SK-N-SH treated with all-trans-retinoic acid at 6 μM for 48 hours (cell line): ENCODE data around the gene FGGY.
A peak's percentile ranks its signal among the peaks of the same experiment; 100 is the strongest.

Experiments
- ARNTL ChIP-seq: fragments of 450-650 bp; formaldehyde crosslinking; IDR thresholded peaks from 2 replicates; pipeline ENCODE4 v1.5.0; 2020; ENCODE audit warnings: low read depth, mild to moderate bottlenecking, moderate library complexity, borderline replicate concordance
- BACH2 ChIP-seq: fragments of 250-450 bp; sonication (Bioruptor Pico); IDR thresholded peaks from 2 replicates; pipeline ENCODE4 v1.9.0; 2021; ENCODE audit warnings: mild to moderate bottlenecking, borderline replicate concordance
- CREB5 ChIP-seq: fragments of 250-450 bp; sonication (Bioruptor Pico); IDR thresholded peaks from 2 replicates; pipeline ENCODE4 v1.5.1; 2020; ENCODE audit warnings: low read depth, mild to moderate bottlenecking, moderate library complexity
- CSRNP3 ChIP-seq: fragments of 250-450 bp; sonication (Bioruptor Pico); IDR thresholded peaks from 2 replicates; pipeline ENCODE4 v1.5.1; 2021; ENCODE audit warnings: mild to moderate bottlenecking, moderate library complexity
- ESRRG ChIP-seq: fragments of 250-450 bp; sonication (Bioruptor Pico); IDR thresholded peaks from 2 replicates; pipeline ENCODE4 v1.6.1; 2021; ENCODE audit warnings: mild to moderate bottlenecking
- GLIS3 ChIP-seq: fragments of 250-450 bp; sonication (Bioruptor Pico); IDR thresholded peaks from 2 replicates; pipeline ENCODE4 v1.5.0; 2020; ENCODE audit warnings: mild to moderate bottlenecking, moderate library complexity
- RARB ChIP-seq: fragments of 250-450 bp; sonication (Bioruptor Pico); IDR thresholded peaks from 2 replicates; pipeline ENCODE4 v1.8.0; 2021; ENCODE audit warnings: mild to moderate bottlenecking, moderate library complexity
- TCF4 ChIP-seq: fragments of 250-450 bp; sonication (Bioruptor Pico); IDR thresholded peaks from 2 replicates; pipeline ENCODE4 v1.8.0; 2021; ENCODE audit warnings: mild to moderate bottlenecking, moderate library complexity, borderline replicate concordance
- ZC3H10 ChIP-seq: fragments of 250-450 bp; sonication (Bioruptor Pico); IDR thresholded peaks from 2 replicates; pipeline ENCODE4 v1.5.1; 2021; ENCODE audit warnings: mild to moderate bottlenecking, moderate library complexity
- ZFP3 ChIP-seq: fragments of 250-450 bp; sonication (Bioruptor Pico); IDR thresholded peaks from 2 replicates; pipeline ENCODE4 v1.5.0; 2020; ENCODE audit warnings: mild to moderate bottlenecking, moderate library complexity
- ZNF70 ChIP-seq: fragments of 450-650 bp; formaldehyde crosslinking; IDR thresholded peaks from 2 replicates; pipeline ENCODE4 v1.5.0; 2020; ENCODE audit warnings: mild to moderate bottlenecking, moderate library complexity
- TF ChIP-seq, protein P1 (sequence below): fragments of 250-450 bp; sonication (Bioruptor Pico); IDR thresholded peaks from 2 replicates; pipeline ENCODE4 v1.8.0; 2020; ENCODE audit warnings: mild to moderate bottlenecking, moderate library complexity, borderline replicate concordance
- TF ChIP-seq, protein P2 (sequence below): fragments of 250-450 bp; sonication (Bioruptor Pico); IDR thresholded peaks from 2 replicates; pipeline ENCODE4 v1.5.0; 2020; ENCODE audit warnings: mild to moderate bottlenecking, moderate library complexity

DNA sequence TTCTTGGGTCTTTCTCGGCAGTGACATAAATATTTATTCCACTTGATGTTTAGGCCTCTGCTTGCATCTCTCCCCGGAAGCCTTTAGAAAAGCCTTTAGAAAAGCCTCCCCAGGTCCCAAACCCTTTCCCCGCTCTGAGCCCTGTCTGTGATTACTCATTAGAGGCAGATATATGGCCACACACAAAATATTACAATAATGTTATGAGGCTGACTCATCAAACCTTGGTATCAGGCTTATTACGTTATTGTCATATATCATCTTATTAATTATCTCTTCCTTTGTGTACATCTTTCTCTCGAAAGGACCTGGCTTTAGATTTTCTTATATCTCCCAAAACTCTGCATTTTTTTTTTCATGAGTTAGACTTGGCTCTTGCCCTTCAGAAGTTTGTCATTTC lies 69.5 kb downstream of the FGGY start:
- TF ChIP-seq, protein P1, sequence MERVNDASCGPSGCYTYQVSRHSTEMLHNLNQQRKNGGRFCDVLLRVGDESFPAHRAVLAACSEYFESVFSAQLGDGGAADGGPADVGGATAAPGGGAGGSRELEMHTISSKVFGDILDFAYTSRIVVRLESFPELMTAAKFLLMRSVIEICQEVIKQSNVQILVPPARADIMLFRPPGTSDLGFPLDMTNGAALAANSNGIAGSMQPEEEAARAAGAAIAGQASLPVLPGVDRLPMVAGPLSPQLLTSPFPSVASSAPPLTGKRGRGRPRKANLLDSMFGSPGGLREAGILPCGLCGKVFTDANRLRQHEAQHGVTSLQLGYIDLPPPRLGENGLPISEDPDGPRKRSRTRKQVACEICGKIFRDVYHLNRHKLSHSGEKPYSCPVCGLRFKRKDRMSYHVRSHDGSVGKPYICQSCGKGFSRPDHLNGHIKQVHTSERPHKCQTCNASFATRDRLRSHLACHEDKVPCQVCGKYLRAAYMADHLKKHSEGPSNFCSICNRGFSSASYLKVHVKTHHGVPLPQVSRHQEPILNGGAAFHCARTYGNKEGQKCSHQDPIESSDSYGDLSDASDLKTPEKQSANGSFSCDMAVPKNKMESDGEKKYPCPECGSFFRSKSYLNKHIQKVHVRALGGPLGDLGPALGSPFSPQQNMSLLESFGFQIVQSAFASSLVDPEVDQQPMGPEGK (CRISPR knock-in tag), result peak; percentile 84; the same call in 1 of the 2 replicates
- no peak for TF ChIP-seq TCF4 (CRISPR knock-in tag)
- TF ChIP-seq ZFP3 (CRISPR knock-in tag), result no peak
- no peak for TF ChIP-seq BACH2 (CRISPR knock-in tag)
- TF ChIP-seq, protein P2, sequence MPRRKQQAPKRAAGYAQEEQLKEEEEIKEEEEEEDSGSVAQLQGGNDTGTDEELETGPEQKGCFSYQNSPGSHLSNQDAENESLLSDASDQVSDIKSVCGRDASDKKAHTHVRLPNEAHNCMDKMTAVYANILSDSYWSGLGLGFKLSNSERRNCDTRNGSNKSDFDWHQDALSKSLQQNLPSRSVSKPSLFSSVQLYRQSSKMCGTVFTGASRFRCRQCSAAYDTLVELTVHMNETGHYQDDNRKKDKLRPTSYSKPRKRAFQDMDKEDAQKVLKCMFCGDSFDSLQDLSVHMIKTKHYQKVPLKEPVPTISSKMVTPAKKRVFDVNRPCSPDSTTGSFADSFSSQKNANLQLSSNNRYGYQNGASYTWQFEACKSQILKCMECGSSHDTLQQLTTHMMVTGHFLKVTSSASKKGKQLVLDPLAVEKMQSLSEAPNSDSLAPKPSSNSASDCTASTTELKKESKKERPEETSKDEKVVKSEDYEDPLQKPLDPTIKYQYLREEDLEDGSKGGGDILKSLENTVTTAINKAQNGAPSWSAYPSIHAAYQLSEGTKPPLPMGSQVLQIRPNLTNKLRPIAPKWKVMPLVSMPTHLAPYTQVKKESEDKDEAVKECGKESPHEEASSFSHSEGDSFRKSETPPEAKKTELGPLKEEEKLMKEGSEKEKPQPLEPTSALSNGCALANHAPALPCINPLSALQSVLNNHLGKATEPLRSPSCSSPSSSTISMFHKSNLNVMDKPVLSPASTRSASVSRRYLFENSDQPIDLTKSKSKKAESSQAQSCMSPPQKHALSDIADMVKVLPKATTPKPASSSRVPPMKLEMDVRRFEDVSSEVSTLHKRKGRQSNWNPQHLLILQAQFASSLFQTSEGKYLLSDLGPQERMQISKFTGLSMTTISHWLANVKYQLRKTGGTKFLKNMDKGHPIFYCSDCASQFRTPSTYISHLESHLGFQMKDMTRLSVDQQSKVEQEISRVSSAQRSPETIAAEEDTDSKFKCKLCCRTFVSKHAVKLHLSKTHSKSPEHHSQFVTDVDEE (CRISPR knock-in tag), result no peak
- TF ChIP-seq RARB (CRISPR knock-in tag), result no peak
- no peak for TF ChIP-seq ZNF70
- 0 out of 2 replicates have a peak, but pooled peaks have one; percentile 56 for TF ChIP-seq CREB5
- TF ChIP-seq GLIS3 (CRISPR knock-in tag), result no peak
- no peak for TF ChIP-seq CSRNP3 (CRISPR knock-in tag)
- 0 out of 2 replicates have a peak, but pooled peaks have one; percentile 55 for TF ChIP-seq ZC3H10 (CRISPR knock-in tag)
- TF ChIP-seq ARNTL (CRISPR knock-in tag), result no peak
- TF ChIP-seq ESRRG (CRISPR knock-in tag), result no peak
